Thyroid gland (tissue), 4 donors: ENCODE measurements around the gene RHEB. TPM values are rescaled to one million over a fixed set of nuclear protein-coding genes. Genes with fewer than 3 reads are reported as not detected.
A peak's percentile ranks its signal among the peaks of the same experiment; 100 is the strongest.

ENCODE experiments used
- DNase-seq, 2 donors: peaks; one replicate each; pipeline ENCODE4 v3.0.0-alpha.2; 2019
- H3K27ac ChIP-seq, 3 donors: fragments of 200-600 bp; sonication (generic); 1 replicate in 2 of 3; 2 replicates in 1 of 3; pipeline ENCODE4 v1.5.1; 2016 to 2019; ENCODE audit warnings: mild to moderate bottlenecking in 1 of 3, moderate library complexity in 1 of 3
- H3K27me3 ChIP-seq: fragments of 200-600 bp; sonication (generic); one replicate; pipeline ENCODE4 v1.5.1; 2019
- H3K36me3 ChIP-seq, 2 donors: fragments of 200-600 bp; sonication (generic); one replicate each; pipeline ENCODE4 v1.5.1; 2016 to 2019
- H3K4me1 ChIP-seq, 2 donors: fragments of 200-600 bp; sonication (generic); one replicate each; pipeline ENCODE4 v1.5.1; 2017 to 2019
- H3K4me3 ChIP-seq, 3 donors: fragments of 200-600 bp; sonication (generic); replicated peaks in 1 of 3; 1 replicate in 2 of 3; 2 replicates in 1 of 3; pipeline ENCODE4 v1.5.1; 2016; ENCODE audit warnings: mild to moderate bottlenecking in 1 of 3
- H3K9me3 ChIP-seq: fragments of 200-600 bp; sonication (generic); one replicate; pipeline ENCODE4 v1.5.1; 2017
- POLR2A ChIP-seq, 2 donors: fragments of 450-650 bp; IDR thresholded peaks; one replicate each; pipeline ENCODE4 v1.6.1; 2017; ENCODE audit warnings: antibody characterized with exemption in 2 of 2, mild to moderate bottlenecking in 2 of 2, moderate library complexity in 1 of 2
- WGBS, 2 donors: methylation state at CpG; one replicate each; pipeline ENCODE4 v1.1.5; 2017; 5-methylcytosine and 5-hydroxymethylcytosine counted together
- intact Hi-C: fragments of 100-400 bp; cut with DNase I; formaldehyde crosslinking; loops from one replicate; pipeline ENCODE4 v1.15.1; 2023
- total RNA-seq, 4 donors: library from RNA; depleted of rRNA; stranded (reverse); fragments of >200 nt; gene quantifications; one replicate each; pipeline ENCODE4 v1.2.3, GENCODE V29; 2016
- TF ChIP-seq, protein P1 (sequence below), 6 experiments: fragments of 200-600 bp in 3 of 6; fragments of 450-650 bp in 3 of 6; sonication (generic) in 3 of 6; IDR thresholded peaks; one replicate each; pipeline ENCODE4 v1.5.1; 2016 to 2019; ENCODE audit warnings: antibody characterized with exemption in 6 of 6, mild to moderate bottlenecking in 2 of 6, inconsistent platforms in 1 of 6, moderate library complexity in 1 of 6

The RHEB gene
- total RNA-seq, 4 donors from 2014 or later, result 88.3 to 104 (median 95.6) TPM

DNA sequence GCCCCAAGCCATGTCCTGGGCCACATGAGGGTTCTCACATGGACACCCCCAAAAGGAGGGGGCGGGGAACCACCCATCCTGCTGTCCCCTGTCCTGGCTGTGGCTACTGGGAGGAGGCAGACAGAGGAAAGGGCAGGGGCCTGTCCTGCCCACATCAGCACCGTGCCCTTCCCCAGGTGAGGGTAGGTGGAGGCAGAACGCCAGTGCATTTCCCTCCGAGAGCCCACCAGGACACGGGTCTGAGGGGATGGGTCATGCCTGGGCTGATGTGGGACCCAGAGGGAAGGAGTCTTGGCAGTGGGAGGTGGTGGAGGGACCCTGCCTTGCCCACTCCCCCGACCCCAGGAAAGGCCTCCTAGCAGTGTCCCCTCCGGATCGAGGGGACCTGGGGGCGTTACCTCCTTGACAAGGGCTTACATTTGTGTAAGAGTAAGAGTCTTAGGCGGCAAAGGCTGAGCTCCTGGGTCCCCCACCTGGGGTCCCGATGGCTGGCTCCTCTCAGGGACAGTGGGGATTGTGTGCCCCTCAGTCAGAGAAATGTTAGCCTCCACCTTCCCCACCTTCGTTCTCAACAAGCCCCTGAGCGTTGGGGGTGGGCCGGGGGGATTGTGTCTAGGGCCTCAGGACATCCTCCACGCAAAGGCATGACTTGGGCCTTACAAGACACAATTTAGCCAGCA, 85.8 kb downstream of the RHEB start:
- Histone ChIP-seq H3K4me3 (no peak overlapping the region), H3K9me3 (no peaks in the 10 kb centered on the region), H3K27me3 (no peaks in the 10 kb centered on the region), H3K4me1 (peaks cover 78 to 96% of the 10 kb centered on the region in 2 donors), H3K36me3 (no peaks in the 10 kb centered on the region), H3K27ac (peak overlapping the region; percentile 75 to 95 (median 92))
- DNase-seq, result no peak
- 87 to 89% methylated on average over 14 to 15 of the region's 15 CpGs for WGBS, 2 donors
- no peak for TF ChIP-seq POLR2A (IDR thresholded peaks at IDR 0.05)
- TF ChIP-seq, protein P1, sequence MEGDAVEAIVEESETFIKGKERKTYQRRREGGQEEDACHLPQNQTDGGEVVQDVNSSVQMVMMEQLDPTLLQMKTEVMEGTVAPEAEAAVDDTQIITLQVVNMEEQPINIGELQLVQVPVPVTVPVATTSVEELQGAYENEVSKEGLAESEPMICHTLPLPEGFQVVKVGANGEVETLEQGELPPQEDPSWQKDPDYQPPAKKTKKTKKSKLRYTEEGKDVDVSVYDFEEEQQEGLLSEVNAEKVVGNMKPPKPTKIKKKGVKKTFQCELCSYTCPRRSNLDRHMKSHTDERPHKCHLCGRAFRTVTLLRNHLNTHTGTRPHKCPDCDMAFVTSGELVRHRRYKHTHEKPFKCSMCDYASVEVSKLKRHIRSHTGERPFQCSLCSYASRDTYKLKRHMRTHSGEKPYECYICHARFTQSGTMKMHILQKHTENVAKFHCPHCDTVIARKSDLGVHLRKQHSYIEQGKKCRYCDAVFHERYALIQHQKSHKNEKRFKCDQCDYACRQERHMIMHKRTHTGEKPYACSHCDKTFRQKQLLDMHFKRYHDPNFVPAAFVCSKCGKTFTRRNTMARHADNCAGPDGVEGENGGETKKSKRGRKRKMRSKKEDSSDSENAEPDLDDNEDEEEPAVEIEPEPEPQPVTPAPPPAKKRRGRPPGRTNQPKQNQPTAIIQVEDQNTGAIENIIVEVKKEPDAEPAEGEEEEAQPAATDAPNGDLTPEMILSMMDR (IDR thresholded peaks at IDR 0.05), result no peak
- intact Hi-C loops, result no loop called here

DNA sequence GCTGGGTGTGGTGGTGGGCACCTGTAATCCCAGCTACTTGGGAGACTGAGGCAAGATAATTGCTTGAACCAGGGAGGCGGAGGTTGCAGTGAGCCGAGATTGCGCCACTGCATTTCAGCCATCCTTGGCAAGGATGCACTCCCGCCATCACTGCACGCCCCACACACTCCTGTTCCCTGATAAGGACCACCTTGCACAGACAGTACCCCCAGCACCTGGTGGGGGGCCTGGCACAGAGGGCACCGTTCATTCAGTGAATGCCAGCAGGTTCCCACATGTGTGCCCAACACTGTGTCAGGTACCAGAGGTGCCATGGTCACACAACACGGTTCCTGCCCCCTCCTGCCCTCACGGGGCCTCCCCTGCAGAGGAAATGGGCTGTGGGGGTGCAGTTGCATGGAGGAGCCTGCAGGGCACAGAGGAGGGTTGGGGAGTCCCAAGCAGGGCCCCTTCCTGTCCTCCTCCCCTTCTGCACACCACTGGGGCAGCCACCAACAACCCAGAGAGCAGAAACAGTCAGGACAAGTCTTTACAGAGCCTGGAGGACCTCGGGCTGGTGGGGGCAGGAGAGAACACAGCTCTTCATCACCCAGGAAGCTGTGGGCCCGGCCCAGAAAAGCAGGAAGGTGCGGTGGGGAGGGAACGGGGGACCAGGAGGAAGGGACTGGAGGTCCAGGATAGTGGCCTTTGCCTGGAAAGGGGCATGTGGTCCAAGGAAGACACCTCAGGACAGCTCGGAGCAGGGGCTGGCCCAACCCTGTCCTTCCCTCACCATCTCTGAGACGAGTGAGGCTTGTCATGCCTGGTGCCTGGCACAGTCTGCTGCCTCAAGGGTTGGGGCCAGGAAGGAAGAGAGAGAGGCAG, 86.8 kb downstream of the RHEB start:
- Histone ChIP-seq H3K4me1 (peaks cover 81 to 95% of the 10 kb centered on the region in 2 donors), H3K27me3 (no peaks in the 10 kb centered on the region), H3K27ac (peak overlapping the region; percentile 75 to 95 (median 92)), H3K4me3 (no peak overlapping the region), H3K36me3 (no peaks in the 10 kb centered on the region), H3K9me3 (no peaks in the 10 kb centered on the region)
- peak in 1 of 2 donors; percentile 36 for TF ChIP-seq POLR2A (IDR thresholded peaks at IDR 0.05)
- TF ChIP-seq, protein P1 (IDR thresholded peaks at IDR 0.05), result peak in 2 of 6 experiments; percentile 19 to 23
- WGBS, 2 donors, result 66 to 83% methylated on average over 11 to 13 of the region's 14 CpGs
- intact Hi-C loops, result no loop called here
- DNase-seq, result peak; percentile 74 to 80

DNA sequence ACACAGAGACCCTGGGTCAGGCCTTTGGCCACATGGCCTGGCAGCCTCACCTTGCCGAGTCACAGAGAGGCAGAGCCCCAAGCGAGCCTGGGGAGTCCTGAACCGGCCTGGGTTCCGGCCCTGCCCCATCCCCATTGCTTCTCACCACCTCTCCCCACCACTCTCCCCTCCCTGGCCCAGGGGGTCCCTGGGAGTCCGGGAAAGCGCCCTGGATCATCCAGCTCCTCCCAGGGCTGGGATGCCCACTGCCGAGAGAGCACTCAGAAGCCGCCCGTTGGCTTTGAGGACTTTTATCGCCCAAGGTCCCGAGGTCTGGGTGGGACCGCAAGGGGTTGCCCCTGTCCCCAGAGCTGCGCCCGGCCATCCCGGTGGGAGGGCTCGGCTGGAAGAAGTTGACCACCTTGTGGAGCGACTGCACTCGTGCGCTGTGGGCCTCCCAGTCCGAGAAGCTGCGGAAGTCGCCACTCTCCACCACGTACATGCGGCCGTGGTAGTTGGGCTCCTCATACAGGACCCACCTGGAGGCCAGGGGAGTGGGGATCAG, 87.9 kb downstream of the RHEB start:
- Histone ChIP-seq H3K4me3 (no peak overlapping the region), H3K4me1 (peaks cover 81 to 95% of the 10 kb centered on the region in 2 donors), H3K27ac (peak overlapping the region; percentile 85 to 93 (median 92)), H3K9me3 (no peaks in the 10 kb centered on the region), H3K36me3 (no peaks in the 10 kb centered on the region), H3K27me3 (no peaks in the 10 kb centered on the region)
- 91 to 100% methylated on average over 13 to 16 of the region's 25 CpGs for WGBS, 2 donors
- DNase-seq, result no peak
- intact Hi-C loops, result no loop called here
- no peak for TF ChIP-seq POLR2A (IDR thresholded peaks at IDR 0.05)
- TF ChIP-seq, protein P1 (IDR thresholded peaks at IDR 0.05), result no peak

DNA sequence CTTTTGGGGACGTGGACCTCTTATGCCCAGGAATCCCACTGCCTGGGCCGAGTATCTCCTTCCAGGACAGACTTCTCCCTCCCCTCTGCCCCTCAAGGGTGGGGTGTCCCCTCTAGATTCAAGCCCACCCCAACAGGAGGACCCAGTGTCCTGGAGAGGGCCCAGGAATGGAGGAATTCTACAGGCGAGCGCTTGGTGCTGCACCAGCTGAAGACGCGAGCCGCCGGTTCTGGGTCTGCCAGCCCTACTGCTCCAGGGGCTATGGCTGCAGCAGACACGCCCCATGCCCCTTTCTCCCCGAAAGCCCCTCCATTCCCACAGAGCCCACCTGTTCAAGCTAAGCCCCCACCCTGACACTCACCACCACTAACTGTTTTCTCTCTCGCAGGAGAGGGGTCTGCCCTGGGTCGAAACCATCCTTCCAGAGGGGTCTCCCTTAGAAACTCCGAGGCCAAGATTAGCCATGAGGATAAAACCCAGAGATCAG, 88.4 kb downstream of the RHEB start:
- no peaks in the 10 kb centered on the region for H3K36me3 ChIP-seq
- intact Hi-C loops, result no loop called here
- no peaks in the 10 kb centered on the region for H3K27me3 ChIP-seq
- no peak for DNase-seq
- no peaks in the 10 kb centered on the region for H3K9me3 ChIP-seq
- H3K4me3 ChIP-seq, result no peak overlapping the region
- TF ChIP-seq, protein P1 (IDR thresholded peaks at IDR 0.05), result no peak
- TF ChIP-seq POLR2A (IDR thresholded peaks at IDR 0.05), result no peak
- peak overlapping the region; percentile 85 to 93 (median 92) for H3K27ac ChIP-seq
- H3K4me1 ChIP-seq, result peaks cover 81 to 95% of the 10 kb centered on the region in 2 donors
- 95 to 97% methylated on average over 12 of the region's 13 CpGs for WGBS, 2 donors
